CD4-positive, CD25-positive, alpha-beta regulatory T cell (primary cell): Measurements from ENCODE around the gene CEP44. TPM values are rescaled to one million over a fixed set of nuclear protein-coding genes. Genes with fewer than 3 reads are reported as not detected.
"Not testable (repeated sequence)": the region's sequence is repeated elsewhere in the genome, so short reads cannot be mapped to it uniquely, and the experiment has no call there.

ENCODE experiments used
- ATAC-seq, 2 donors: fragments of 150-1000 bp; cut with Tn5 transposase; one replicate each; pipeline ENCODE4 v1.10.0; 2021; ENCODE audit warnings: low read depth in 2 of 2, moderate number of reproducible peaks in 2 of 2, moderate library complexity in 1 of 2
- DNase-seq, 3 donors: peaks; one replicate each; pipeline versions ENCODE4 v3.0.0 to v3.0.0-alpha.2; 2012 to 2022; ENCODE audit warnings: mixed read lengths in 1 of 3
- H3K27ac ChIP-seq: one replicate; pipeline ENCODE4 v1.7.0; 2013; ENCODE audit warnings: mild to moderate bottlenecking, low read length; ENCODE audit not compliant: insufficient read depth, poor library complexity, severe bottlenecking
- H3K27me3 ChIP-seq: one replicate; pipeline ENCODE4 v1.7.0; 2013; ENCODE audit warnings: low read length; ENCODE audit not compliant: control insufficient read depth, insufficient read depth
- H3K36me3 ChIP-seq: one replicate; pipeline ENCODE4 v1.7.0; 2013; ENCODE audit warnings: mild to moderate bottlenecking, low read length, moderate library complexity; ENCODE audit not compliant: control insufficient read depth, insufficient read depth
- H3K4me1 ChIP-seq: 2 replicates; pipeline ENCODE4 v1.7.0; 2013; ENCODE audit warnings: mild to moderate bottlenecking, low read length; ENCODE audit not compliant: insufficient read depth, control insufficient read depth, poor library complexity, severe bottlenecking
- H3K4me3 ChIP-seq: one replicate; pipeline ENCODE4 v1.7.0; 2013; ENCODE audit warnings: low read depth, mild to moderate bottlenecking, low read length, moderate library complexity
- H3K9me3 ChIP-seq, 2 experiments: 1 replicate in 1 of 2; 2 replicates in 1 of 2; pipeline ENCODE4 v1.7.0; 2013; ENCODE audit warnings: low read length in 2 of 2, mild to moderate bottlenecking in 1 of 2, moderate library complexity in 1 of 2; ENCODE audit not compliant: control insufficient read depth in 2 of 2
- H3K27ac Mint-ChIP-seq, 3 donors: one replicate each; pipeline ENCODE4 v1.8.0; 2020 to 2022; ENCODE audit warnings: mild to moderate bottlenecking in 3 of 3, mixed read lengths in 3 of 3, moderate library complexity in 2 of 3
- H3K27me3 Mint-ChIP-seq: one replicate; pipeline ENCODE4 v1.8.0; 2022; ENCODE audit warnings: mild to moderate bottlenecking, mixed read lengths
- H3K36me3 Mint-ChIP-seq: one replicate; pipeline ENCODE4 v1.8.0; 2020; ENCODE audit warnings: mixed read lengths
- H3K4me1 Mint-ChIP-seq, 4 donors: one replicate each; pipeline ENCODE4 v1.8.0; 2020 to 2022; ENCODE audit warnings: mixed read lengths in 4 of 4, mild to moderate bottlenecking in 1 of 4
- H3K4me3 Mint-ChIP-seq, 4 donors: one replicate each; pipeline ENCODE4 v1.8.0; 2020 to 2022; ENCODE audit warnings: mild to moderate bottlenecking in 4 of 4, mixed read lengths in 4 of 4, moderate library complexity in 3 of 4
- H3K9me3 Mint-ChIP-seq, 7 donors: one replicate each; pipeline ENCODE4 v1.8.0; 2020 to 2022; ENCODE audit warnings: mixed read lengths in 7 of 7, mild to moderate bottlenecking in 3 of 7, moderate library complexity in 2 of 7
- polyA plus RNA-seq, 4 donors: library from polyadenylated mRNA; unstranded; fragments of 300-500 nt; fragmentation: Illumina TruSeq; gene quantifications; one replicate each; pipeline ENCODE4 v1.2.3, GENCODE V29; 2021
- total RNA-seq: library from RNA; stranded (reverse); gene quantifications from one replicate; pipeline ENCODE4 v1.2.3, GENCODE V29; 2022

CEP44 gene
- total and polyA plus RNA-seq, 5 donors from 2014 or later, result 8.8 to 32.2 (median 15.1) TPM

DNA sequence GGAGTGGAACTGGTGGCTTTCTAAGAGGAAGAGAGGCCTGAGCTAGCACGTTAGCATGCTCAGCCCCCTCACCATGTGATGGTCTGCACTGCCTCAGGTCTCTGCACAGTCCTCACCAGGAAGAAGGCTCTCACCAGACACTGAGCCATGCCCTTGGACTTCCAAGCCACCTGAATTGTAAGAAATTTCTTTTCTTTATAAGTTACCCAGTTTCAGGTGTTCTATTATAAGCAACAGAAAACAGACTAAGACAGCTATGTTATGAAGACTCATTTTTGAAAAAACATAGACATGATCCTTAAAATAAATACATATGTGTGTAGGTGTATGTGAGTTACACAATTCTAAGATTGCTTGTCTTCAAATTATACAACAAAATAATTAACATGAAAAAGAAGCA is 74.7 kb downstream of the CEP44 start:
- Histone ChIP-seq H3K27ac (no peak overlapping the region), H3K36me3 (no peaks in the 10 kb centered on the region), H3K4me3 (no peak overlapping the region), H3K27me3 (no peaks in the 10 kb centered on the region), H3K4me1 (no peaks in the 10 kb centered on the region), H3K9me3 (no peaks in the 10 kb centered on the region)
- Mint-ChIP-seq H3K4me1 (peaks cover 3 to 15% (median 9%) of the 10 kb centered on the region in 4 donors), H3K4me3 (no peak overlapping the region), H3K27me3 (peaks cover 25% of the 10 kb centered on the region), H3K9me3 (peaks cover 0 to 3% (median 0%) of the 10 kb centered on the region in 7 donors), H3K36me3 (no peaks in the 10 kb centered on the region), H3K27ac (no peak overlapping the region)
- ATAC-seq, result no peak
- no peak for DNase-seq

DNA sequence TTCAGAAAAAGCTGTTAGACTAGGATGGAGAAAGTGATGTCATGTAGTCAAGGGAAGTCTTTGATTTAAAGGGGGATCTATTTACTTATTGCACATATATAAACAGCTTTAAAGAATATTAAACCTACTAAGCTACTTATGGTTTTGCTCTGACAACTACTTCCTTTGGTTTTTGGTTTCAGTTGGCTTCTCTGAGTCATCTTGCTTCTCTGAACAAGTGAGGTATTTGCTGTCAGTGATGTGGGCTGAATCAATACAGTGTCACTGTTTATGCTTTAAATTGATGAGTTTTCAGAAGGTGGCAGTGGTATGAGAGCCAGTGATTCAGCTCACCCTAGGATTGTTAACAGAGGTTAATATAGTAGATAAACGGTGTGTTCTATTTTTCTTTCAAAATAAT is 75.1 kb downstream of the CEP44 start:
- Histone ChIP-seq H3K27me3 (no peaks in the 10 kb centered on the region), H3K9me3 (no peaks in the 10 kb centered on the region), H3K4me3 (no peak overlapping the region), H3K4me1 (no peaks in the 10 kb centered on the region), H3K36me3 (no peaks in the 10 kb centered on the region), H3K27ac (no peak overlapping the region)
- Mint-ChIP-seq H3K36me3 (no peaks in the 10 kb centered on the region), H3K4me3 (no peak overlapping the region), H3K9me3 (peaks cover 0 to 3% (median 0%) of the 10 kb centered on the region in 7 donors), H3K4me1 (peaks cover 3 to 15% (median 9%) of the 10 kb centered on the region in 4 donors), H3K27me3 (peaks cover 21% of the 10 kb centered on the region), H3K27ac (no peak overlapping the region)
- DNase-seq (peak in 2 of 3 donors; percentile 35 to 64), ATAC-seq (peak; percentile 62 to 74)

DNA sequence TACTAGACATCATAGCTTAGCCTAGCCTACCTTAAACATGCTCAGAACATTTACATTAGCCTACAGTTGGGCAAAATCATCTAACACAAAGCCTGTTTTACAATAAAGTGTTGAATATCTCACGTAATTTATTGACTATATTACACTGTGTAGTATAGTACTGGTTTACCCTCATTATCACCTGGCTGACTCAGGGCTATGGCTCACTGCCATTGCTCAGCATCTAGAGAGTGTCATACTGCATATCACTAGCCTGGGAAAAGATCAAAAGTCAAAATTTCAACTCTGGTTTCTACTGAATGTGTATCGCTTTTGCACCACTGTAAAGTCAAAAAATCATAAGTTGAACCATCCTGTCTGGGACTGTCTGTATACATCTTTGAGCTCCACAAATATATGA is 78.6 kb downstream of the CEP44 start:
- Mint-ChIP-seq H3K4me1 (peaks cover 3 to 15% (median 9%) of the 10 kb centered on the region in 4 donors), H3K4me3 (no peak overlapping the region), H3K9me3 (peaks cover 0 to 2% (median 0%) of the 10 kb centered on the region in 7 donors), H3K27ac (peak overlapping the region in 1 of 3 donors; percentile 14), H3K36me3 (no peaks in the 10 kb centered on the region), H3K27me3 (no peaks in the 10 kb centered on the region)
- no peaks in the 10 kb centered on the region for H3K9me3 ChIP-seq
- H3K27ac ChIP-seq, result no peak overlapping the region
- DNase-seq (no peak), ATAC-seq (no peak)
- H3K27me3 ChIP-seq, result no peaks in the 10 kb centered on the region
- H3K36me3 ChIP-seq, result no peaks in the 10 kb centered on the region
- no peak overlapping the region for H3K4me3 ChIP-seq
- no peaks in the 10 kb centered on the region for H3K4me1 ChIP-seq

DNA sequence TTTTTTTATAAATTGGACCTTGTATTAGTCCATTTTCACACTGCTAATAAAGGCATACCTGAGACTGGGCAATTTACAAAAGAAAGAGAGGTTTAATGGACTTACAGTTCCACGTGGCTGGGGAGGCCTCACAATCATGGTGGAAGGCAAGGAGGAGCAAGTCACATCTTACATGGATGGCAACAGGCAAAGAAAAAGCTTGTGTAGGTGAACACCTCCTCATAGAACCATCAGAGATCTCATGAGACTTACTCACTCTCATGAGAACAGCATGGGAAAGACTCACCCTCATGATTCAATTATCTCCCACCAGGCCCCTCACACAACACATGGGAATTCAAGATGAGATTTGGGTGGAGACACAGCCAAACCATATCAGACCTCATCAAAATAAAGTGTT is 80.1 kb downstream of the CEP44 start:
- H3K4me1 Mint-ChIP-seq, result peaks cover 0 to 10% (median 7%) of the 10 kb centered on the region in 4 donors
- H3K27me3 ChIP-seq, result not testable (repeated sequence)

DNA sequence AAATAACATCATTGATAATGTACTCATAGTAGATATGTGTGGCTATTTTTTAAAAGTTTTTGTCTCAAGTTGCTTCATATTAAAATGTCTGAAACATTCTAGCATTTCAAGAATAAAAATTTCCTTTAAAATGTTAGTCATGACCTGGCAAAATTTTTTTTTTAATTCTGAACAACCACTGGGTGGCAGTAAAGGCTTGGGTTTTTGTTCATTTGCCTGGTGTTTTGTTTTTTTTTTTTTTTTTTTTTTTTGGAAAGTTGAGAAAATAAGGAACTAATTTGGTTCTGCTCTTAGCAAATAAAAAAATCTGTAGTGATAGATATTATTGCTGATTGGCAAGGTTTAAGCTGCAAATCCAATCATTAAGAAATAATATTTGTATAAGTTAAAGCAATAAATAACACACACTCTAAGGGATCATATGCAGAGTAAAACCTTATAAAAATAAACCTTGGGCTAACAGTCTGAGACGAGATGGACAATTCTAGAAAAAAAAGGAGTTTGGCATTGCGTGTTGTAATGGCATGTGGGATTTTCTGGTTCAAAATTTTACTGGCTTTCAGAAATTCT is 81.4 kb downstream of the CEP44 start:
- H3K27ac ChIP-seq, result no peak overlapping the region
- H3K4me1 ChIP-seq, result no peaks in the 10 kb centered on the region
- Mint-ChIP-seq H3K27me3 (no peaks in the 10 kb centered on the region), H3K36me3 (no peaks in the 10 kb centered on the region), H3K9me3 (peaks cover 0 to 2% (median 0%) of the 10 kb centered on the region in 7 donors), H3K4me1 (peaks cover 0 to 4% (median 2%) of the 10 kb centered on the region in 4 donors), H3K27ac (no peak overlapping the region), H3K4me3 (no peak overlapping the region)
- ATAC-seq (no peak), DNase-seq (peak in 2 of 3 donors; percentile 28 to 30)
- no peaks in the 10 kb centered on the region for H3K9me3 ChIP-seq
- no peaks in the 10 kb centered on the region for H3K27me3 ChIP-seq
- H3K4me3 ChIP-seq, result no peak overlapping the region
- no peaks in the 10 kb centered on the region for H3K36me3 ChIP-seq

More for the DNA sequence above, 80.1 kb downstream of the CEP44 start:
- not testable (repeated sequence) for H3K27me3 Mint-ChIP-seq, ATAC-seq, H3K4me1 ChIP-seq, DNase-seq, H3K4me3 ChIP-seq, H3K36me3 Mint-ChIP-seq, H3K36me3 ChIP-seq, H3K9me3 Mint-ChIP-seq, H3K9me3 ChIP-seq, H3K27ac Mint-ChIP-seq, H3K4me3 Mint-ChIP-seq, H3K27ac ChIP-seq

DNA sequence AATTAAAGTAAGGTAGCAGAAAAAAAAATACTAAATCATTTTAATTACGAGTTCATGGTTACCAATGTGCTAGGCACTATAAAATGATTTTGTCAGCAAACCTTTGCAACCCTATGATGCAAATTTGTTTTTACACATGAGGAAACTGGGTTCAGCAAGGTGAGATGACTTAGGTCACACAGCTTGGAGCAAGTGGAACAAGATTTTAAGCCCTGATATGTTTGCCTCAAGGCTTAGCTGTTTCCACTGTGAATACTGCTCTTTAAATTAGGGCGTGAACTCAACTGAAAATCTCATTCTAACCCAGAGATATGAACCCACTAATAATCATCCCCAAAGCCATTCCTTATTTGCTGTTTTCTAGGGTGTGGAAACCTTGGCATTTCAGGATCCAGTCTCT is 86.3 kb downstream of the CEP44 start:
- Mint-ChIP-seq H3K4me3 (no peak overlapping the region), H3K27me3 (peaks cover 5% of the 10 kb centered on the region), H3K27ac (no peak overlapping the region), H3K4me1 (no peaks in the 10 kb centered on the region), H3K36me3 (no peaks in the 10 kb centered on the region), H3K9me3 (no peaks in the 10 kb centered on the region)
- Histone ChIP-seq H3K27me3 (no peaks in the 10 kb centered on the region), H3K4me3 (no peak overlapping the region), H3K27ac (no peak overlapping the region), H3K9me3 (no peaks in the 10 kb centered on the region), H3K4me1 (no peaks in the 10 kb centered on the region), H3K36me3 (no peaks in the 10 kb centered on the region)
- DNase-seq (no peak), ATAC-seq (no peak)

DNA sequence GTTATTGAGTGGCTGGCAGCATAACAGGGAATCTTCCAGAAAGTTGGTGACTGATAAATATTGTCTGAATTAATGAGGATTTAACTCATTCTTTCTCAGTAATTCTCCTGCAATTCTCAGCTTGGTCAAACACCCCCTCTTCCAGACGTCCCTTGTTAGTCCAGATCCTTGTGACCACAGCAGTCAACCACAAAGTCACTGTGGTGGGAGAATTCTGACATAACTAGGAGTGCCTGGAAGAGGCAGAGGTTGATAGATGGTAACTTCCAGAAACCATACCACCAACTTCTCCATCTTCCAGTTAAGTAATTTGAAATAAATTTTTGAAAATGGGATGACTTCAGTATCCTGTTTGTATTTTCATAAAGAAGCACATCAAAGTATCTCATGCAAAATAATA is 90.1 kb downstream of the CEP44 start:
- no peak overlapping the region for H3K4me3 ChIP-seq
- ATAC-seq (no peak), DNase-seq (no peak)
- no peak overlapping the region for H3K27ac ChIP-seq
- H3K27me3 Mint-ChIP-seq, result peaks cover 8% of the 10 kb centered on the region
- no peaks in the 10 kb centered on the region for H3K9me3 Mint-ChIP-seq
- H3K4me3 Mint-ChIP-seq, result no peak overlapping the region
- peaks cover 2% of the 10 kb centered on the region for H3K27me3 ChIP-seq
- H3K27ac Mint-ChIP-seq, result no peak overlapping the region
- H3K4me1 ChIP-seq, result no peaks in the 10 kb centered on the region
- no peaks in the 10 kb centered on the region for H3K9me3 ChIP-seq
- no peaks in the 10 kb centered on the region for H3K4me1 Mint-ChIP-seq
- no peaks in the 10 kb centered on the region for H3K36me3 ChIP-seq
- H3K36me3 Mint-ChIP-seq, result no peaks in the 10 kb centered on the region

DNA sequence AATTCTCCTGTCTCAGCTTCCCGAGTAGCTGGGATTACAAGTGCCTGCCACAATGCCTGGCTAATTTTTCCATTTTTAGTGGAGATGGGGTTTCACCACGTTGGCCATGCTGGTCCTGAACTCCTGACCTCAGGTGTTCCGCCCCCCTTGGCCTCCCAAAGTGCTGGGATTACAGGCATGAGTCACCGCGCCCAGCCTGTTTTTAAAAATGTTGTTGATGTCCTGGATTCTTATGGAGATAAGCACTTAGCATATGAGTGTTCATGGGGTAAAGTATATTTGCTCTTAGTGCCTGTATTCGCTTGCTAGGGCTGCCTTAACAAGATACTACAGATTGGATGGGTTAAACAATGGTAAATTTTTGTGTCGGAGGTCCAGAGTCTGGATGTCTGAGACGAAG is 91.7 kb downstream of the CEP44 start:
- Histone ChIP-seq H3K27ac (no peak overlapping the region), H3K4me1 (no peaks in the 10 kb centered on the region), H3K36me3 (no peaks in the 10 kb centered on the region), H3K4me3 (no peak overlapping the region), H3K9me3 (no peaks in the 10 kb centered on the region), H3K27me3 (peaks cover 2% of the 10 kb centered on the region)
- Mint-ChIP-seq H3K4me3 (no peak overlapping the region), H3K4me1 (no peaks in the 10 kb centered on the region), H3K36me3 (no peaks in the 10 kb centered on the region), H3K27ac (no peak overlapping the region), H3K27me3 (peaks cover 13% of the 10 kb centered on the region), H3K9me3 (no peaks in the 10 kb centered on the region)
- ATAC-seq, result no peak
- DNase-seq, result no peak
